Endodermal cell (in vitro differentiated cells): ENCODE results near the gene NBEAL2. TPM values are rescaled to one million over a fixed set of nuclear protein-coding genes. Genes with fewer than 3 reads are reported as not detected.

Source experiments
- DNase-seq: peaks from one replicate; pipeline ENCODE4 v3.0.0-alpha.2; 2017
- H3K27ac ChIP-seq: 2 replicates; pipeline ENCODE4 v1.5.1; 2013; ENCODE audit warnings: mild to moderate bottlenecking, low read depth, low read length, moderate library complexity
- H3K27me3 ChIP-seq: 2 replicates; pipeline ENCODE4 v1.6.1; 2013; ENCODE audit warnings: mild to moderate bottlenecking, low read length, moderate library complexity; ENCODE audit not compliant: insufficient read depth, control insufficient read depth, poor library complexity, severe bottlenecking
- H3K36me3 ChIP-seq: 2 replicates; pipeline ENCODE4 v1.7.0; 2013; ENCODE audit warnings: mild to moderate bottlenecking, low read length, moderate library complexity; ENCODE audit not compliant: control insufficient read depth, insufficient read depth
- H3K4me1 ChIP-seq: one replicate; pipeline ENCODE4 v1.7.0; 2013; ENCODE audit warnings: low read length; ENCODE audit not compliant: control insufficient read depth, insufficient read depth
- H3K4me3 ChIP-seq: 2 replicates; pipeline ENCODE4 v1.5.1; 2013; ENCODE audit warnings: mild to moderate bottlenecking, low read length, moderate library complexity
- H3K9ac ChIP-seq: 2 replicates; pipeline ENCODE4 v1.6.1; 2013; ENCODE audit warnings: mild to moderate bottlenecking, low read length, moderate library complexity; ENCODE audit not compliant: poor library complexity, severe bottlenecking; ENCODE audit errors: extremely low read depth
- H3K9me3 ChIP-seq: 2 replicates; pipeline ENCODE4 v1.6.1; 2013; ENCODE audit warnings: mild to moderate bottlenecking, low read length, moderate library complexity; ENCODE audit not compliant: control insufficient read depth
- H3K27ac Mint-ChIP-seq: 2 replicates; pipeline ENCODE4 v1.8.0; 2020; ENCODE audit warnings: mixed read lengths
- H3K27me3 Mint-ChIP-seq: 2 replicates; pipeline ENCODE4 v1.8.0; 2021; ENCODE audit warnings: mild to moderate bottlenecking, mixed read lengths; ENCODE audit not compliant: insufficient read depth
- H3K36me3 Mint-ChIP-seq: 2 replicates; pipeline ENCODE4 v1.8.0; 2020; ENCODE audit warnings: low read depth, mixed read lengths
- H3K4me1 Mint-ChIP-seq: 2 replicates; pipeline ENCODE4 v1.8.0; 2020; ENCODE audit warnings: mixed read lengths
- H3K4me3 Mint-ChIP-seq: 2 replicates; pipeline ENCODE4 v1.8.0; 2020; ENCODE audit warnings: mild to moderate bottlenecking, moderate library complexity, mixed read lengths
- H3K9me3 Mint-ChIP-seq: 2 replicates; pipeline ENCODE4 v1.8.0; 2020; ENCODE audit warnings: mild to moderate bottlenecking, mixed read lengths
- CTCF ChIP-seq: fragments of 200-600 bp; sonication (generic); conservative IDR thresholded peaks from 2 replicates; pipeline ENCODE4 v1.5.0; 2021; ENCODE audit warnings: antibody characterized with exemption, mild to moderate bottlenecking
- WGBS, 2 experiments: methylation state at CpG; one replicate each; pipeline versions ENCODE4 v1.1.5 to v1.1.7; 2013; ENCODE audit warnings: missing lambda C conversion rate in 2 of 2, mixed read lengths in 1 of 2; ENCODE audit not compliant: insufficient coverage in 1 of 2, insufficient read length in 1 of 2; 5-methylcytosine and 5-hydroxymethylcytosine counted together
- total RNA-seq, 2 donors: library from RNA; stranded (reverse); fragmentation: NEBNext Ultra II Directional in 1 of 2; extraction: Animal tissue kit (Norgen Biotek cat#: 25700) in 1 of 2; gene quantifications; 2 replicates in 1 of 2; 3 replicates in 1 of 2; pipeline ENCODE4 v1.2.1, GENCODE V29; 2021

The NBEAL2 gene
- total RNA-seq, 2 donors from 2014 or later: 59.2 to 64.0 TPM

GRCh38 chr3:47006145-47006651 lies 26.7 kb downstream of the NBEAL2 start:
- Histone ChIP-seq H3K4me1 (no peaks in the 10 kb centered on the region), H3K27ac (no peak overlapping the region), H3K9me3 (no peaks in the 10 kb centered on the region), H3K27me3 (no peaks in the 10 kb centered on the region), H3K36me3 (peaks cover 22% of the 10 kb centered on the region), H3K4me3 (no peak overlapping the region), H3K9ac (no peak overlapping the region)
- Mint-ChIP-seq H3K9me3 (no peaks in the 10 kb centered on the region), H3K36me3 (peaks cover 40% of the 10 kb centered on the region), H3K4me3 (no peak overlapping the region), H3K27ac (peak overlapping the region; percentile 55), H3K27me3 (no peaks in the 10 kb centered on the region), H3K4me1 (peaks cover 4% of the 10 kb centered on the region)
- DNase-seq: no peak
- 94 to 97% methylated on average over 8 to 9 of the region's 9 CpGs for WGBS, 2 experiments
- TF ChIP-seq CTCF: no peak

GRCh38 chr3:47007001-47007400 lies 27.5 kb downstream of the NBEAL2 start:
- Histone ChIP-seq H3K4me1 (no peaks in the 10 kb centered on the region), H3K36me3 (peaks cover 19% of the 10 kb centered on the region), H3K9me3 (no peaks in the 10 kb centered on the region), H3K4me3 (no peak overlapping the region), H3K9ac (no peak overlapping the region), H3K27ac (no peak overlapping the region), H3K27me3 (no peaks in the 10 kb centered on the region)
- WGBS, 2 experiments: 88 to 90% methylated on average over 2 to 3 of the region's 3 CpGs
- no peak for DNase-seq
- Mint-ChIP-seq H3K36me3 (peaks cover 37% of the 10 kb centered on the region), H3K9me3 (no peaks in the 10 kb centered on the region), H3K4me3 (no peak overlapping the region), H3K27me3 (no peaks in the 10 kb centered on the region), H3K27ac (no peak overlapping the region), H3K4me1 (peaks cover 4% of the 10 kb centered on the region)
- no peak for TF ChIP-seq CTCF

GRCh38 chr3:47007482-47008233 lies 28.2 kb downstream of the NBEAL2 start:
- Mint-ChIP-seq H3K4me3 (no peak overlapping the region), H3K27ac (no peak overlapping the region), H3K36me3 (peaks cover 34% of the 10 kb centered on the region), H3K27me3 (no peaks in the 10 kb centered on the region), H3K9me3 (no peaks in the 10 kb centered on the region), H3K4me1 (peaks cover 4% of the 10 kb centered on the region)
- 93% methylated on average over 8 to 16 of the region's 16 CpGs for WGBS, 2 experiments
- no peak for TF ChIP-seq CTCF
- no peaks in the 10 kb centered on the region for H3K4me1 ChIP-seq
- H3K36me3 ChIP-seq: peaks cover 16% of the 10 kb centered on the region
- no peaks in the 10 kb centered on the region for H3K9me3 ChIP-seq
- no peak overlapping the region for H3K27ac ChIP-seq
- H3K27me3 ChIP-seq: no peaks in the 10 kb centered on the region
- no peak for DNase-seq
- no peak overlapping the region for H3K4me3 ChIP-seq
- no peak overlapping the region for H3K9ac ChIP-seq
